Endometrium (tissue), 2 donors: ENCODE measurements around the gene CHRNB1.

Experiments
- FAIRE-seq: peaks from 2 replicates; lab custom pipeline; 2012; peaks lifted over from hg19 to GRCh38; lab: Jason Lieb, UNC
- donor health status: control.
- donor health status: control.

CHRNB1 gene

DNA sequence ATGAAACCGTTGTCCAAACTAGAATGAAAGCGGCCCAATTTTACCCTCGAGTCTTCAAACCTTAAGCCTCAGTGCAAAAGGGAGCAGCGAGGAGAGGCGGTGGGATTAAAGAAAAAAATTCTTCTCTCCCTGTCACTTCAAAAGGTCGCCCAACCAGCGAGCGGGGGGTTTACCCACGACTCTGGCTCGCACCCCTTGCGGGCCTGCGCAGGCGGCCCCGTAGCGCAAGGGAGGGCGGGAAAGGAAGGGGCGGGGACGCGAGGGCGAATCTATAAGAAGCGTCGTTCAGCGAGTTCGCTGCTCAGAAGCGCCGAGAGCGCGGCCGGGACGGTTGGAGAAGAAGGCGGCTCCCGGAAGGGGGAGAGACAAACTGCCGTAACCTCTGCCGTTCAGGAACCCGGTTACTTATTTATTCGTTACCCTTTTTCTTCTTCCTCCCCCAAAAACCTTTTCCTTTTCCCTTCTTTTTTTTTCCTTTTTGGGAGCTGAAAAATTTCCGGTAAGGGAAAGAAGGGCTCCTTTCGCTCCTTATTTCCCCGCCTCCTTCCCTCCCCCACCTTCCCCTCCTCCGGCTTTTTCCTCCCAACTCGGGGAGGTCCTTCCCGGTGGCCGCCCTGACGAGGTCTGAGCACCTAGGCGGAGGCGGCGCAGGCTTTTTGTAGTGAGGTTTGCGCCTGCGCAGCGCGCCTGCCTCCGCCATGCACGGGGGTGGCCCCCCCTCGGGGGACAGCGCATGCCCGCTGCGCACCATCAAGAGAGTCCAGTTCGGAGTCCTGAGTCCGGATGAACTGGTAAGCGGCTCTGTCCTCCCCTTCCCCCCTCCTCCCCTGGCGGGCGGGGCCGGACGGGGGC is 39.4 kb downstream of the CHRNB1 start, which contains the start of gene POLR2A:
POLR2A (plus strand) TSS at position 300 of the 852 bp plus-strand sequence.
- peak; percentile 86 for FAIRE-seq

DNA sequence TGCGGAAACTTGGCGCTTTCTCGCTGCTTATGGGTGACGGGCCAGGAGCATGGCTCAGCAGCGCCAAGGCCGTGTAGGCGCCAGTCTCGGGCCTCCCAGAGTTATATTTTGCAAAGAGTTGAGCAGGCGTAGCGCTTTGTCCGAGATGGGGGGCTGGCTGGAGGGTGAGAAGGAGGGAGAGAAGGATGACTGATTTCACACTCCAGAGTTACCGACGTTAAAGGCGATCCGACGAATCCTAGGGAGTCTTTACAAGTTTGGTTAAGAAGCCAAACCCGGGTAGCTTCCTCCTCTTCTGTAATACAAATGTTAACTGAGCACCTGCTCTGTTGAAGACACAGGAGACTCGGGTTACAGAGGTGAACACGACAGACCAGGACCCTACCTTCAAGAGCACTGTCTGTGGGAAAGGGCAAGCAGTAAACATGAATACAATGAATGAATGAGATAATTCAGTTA is 40.1 kb downstream of the CHRNB1 start:
- no peak for FAIRE-seq

DNA sequence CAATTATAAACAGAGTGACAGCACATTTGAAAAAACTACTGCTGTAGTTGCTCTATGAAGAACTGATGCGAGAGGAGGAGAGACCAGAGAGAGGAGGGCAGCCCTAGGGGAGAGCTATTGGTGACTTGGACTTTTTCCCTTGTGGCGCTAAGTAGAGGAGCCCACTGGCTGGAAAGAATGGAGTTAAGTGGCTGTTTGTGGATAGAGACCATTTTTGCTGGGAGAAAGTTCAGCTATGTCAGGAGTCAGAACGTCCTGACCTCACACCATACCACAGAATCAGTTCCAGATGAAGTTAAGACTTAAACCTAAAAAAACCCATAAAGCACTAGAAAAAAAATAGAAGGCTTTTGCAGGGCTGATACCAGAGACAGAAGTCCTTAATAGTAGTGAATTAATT is 41.3 kb downstream of the CHRNB1 start:
- FAIRE-seq: peak; percentile 71

DNA sequence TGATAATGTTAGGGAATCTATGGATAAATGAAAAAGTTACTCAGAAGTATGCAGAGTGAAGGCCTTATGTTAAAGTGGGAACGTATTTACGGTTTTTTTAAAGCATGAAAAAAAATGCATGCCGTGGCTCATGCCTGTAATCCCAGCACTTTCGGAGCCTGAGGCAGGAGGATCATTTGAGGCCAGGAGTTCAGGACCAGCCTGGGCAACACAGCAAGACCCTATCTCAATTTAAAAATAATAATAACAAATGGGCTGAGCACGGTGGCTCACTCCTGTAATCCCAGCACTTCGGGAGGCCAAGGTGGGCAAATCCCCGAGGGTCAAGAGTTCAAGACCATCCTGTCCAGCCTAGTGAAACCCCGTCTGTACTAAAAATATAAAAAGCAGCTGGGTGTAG is 45.3 kb downstream of the CHRNB1 start:
- no peak for FAIRE-seq

DNA sequence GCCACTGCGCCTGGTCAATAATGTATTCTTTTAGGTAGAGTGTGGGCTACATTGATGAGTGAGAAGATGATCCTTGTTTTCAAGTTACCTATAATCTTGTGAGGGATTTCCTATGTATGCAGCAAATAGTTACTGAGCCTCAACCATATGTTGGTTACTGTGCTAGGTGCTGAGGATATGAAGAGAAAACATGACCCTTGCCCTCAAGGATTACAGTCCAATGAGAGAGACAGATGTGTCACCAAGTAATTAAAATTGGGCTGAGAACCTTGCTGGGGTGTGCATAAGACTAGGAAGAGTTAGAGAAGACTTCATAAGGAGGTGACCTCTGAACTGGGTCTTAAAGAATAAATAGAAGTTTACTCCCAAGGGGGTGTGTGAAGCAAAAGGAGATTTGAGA is 46.7 kb downstream of the CHRNB1 start:
- FAIRE-seq: no peak

DNA sequence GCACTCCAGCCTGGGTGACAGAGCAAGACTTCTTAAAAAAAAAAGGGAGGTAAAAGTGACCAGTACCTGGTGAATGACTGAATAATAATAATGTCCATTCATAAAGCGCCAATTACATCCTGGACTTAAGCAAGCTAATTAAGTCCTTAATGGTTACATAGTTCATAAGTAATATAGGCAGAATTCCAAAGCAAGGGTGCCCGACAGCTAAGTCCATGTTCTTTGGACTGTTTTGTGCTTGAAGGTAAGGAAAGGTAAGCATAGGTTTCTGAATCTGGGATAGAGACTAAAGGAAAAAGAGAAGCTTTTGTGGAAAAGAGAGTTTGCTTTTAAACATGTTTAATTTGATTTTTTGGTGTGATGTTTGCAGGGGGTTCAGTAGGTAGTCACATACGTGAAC is 49.1 kb downstream of the CHRNB1 start:
- FAIRE-seq: no peak

DNA sequence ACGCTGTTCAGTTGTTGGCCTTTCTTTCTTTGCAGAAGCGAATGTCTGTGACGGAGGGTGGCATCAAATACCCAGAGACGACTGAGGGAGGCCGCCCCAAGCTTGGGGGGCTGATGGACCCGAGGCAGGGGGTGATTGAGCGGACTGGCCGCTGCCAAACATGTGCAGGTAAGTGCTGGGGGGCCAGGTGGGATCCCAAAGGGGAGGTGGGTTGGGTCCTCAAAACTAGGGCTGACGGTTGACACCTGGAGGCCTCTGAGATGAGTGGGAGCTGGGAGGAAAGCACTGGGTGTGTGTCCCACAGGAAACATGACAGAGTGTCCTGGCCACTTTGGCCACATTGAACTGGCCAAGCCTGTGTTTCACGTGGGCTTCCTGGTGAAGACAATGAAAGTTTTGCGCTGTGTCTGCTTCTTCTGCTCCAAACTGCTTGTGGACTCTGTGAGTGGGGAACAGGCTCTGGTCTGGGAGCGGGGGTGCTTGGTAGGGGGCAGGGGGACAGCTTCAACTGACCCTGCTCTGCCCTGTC is 51.1 kb downstream of the CHRNB1 start:
- FAIRE-seq: no peak

DNA sequence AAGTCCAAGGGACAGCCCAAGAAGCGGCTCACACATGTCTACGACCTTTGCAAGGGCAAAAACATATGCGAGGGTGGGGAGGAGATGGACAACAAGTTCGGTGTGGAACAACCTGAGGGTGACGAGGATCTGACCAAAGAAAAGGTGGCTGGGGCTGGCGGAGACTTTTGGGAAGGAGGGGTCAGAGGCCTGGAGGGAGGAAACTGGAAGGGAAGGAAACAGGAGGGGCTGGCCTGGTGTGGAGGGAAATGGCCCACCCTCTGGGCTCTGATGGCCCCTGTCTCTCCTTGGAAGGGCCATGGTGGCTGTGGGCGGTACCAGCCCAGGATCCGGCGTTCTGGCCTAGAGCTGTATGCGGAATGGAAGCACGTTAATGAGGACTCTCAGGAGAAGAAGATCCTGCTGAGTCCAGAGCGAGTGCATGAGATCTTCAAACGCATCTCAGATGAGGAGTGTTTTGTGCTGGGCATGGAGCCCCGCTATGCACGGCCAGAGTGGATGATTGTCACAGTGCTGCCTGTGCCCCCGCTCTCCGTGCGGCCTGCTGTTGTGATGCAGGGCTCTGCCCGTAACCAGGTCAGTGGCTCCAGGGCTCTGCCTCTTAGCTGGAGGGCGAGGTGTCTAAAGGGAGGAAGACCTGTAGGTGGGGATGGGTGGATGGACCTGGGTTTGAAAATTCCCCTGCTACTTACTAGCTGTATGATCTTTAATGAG is 51.8 kb downstream of the CHRNB1 start:
- no peak for FAIRE-seq

DNA sequence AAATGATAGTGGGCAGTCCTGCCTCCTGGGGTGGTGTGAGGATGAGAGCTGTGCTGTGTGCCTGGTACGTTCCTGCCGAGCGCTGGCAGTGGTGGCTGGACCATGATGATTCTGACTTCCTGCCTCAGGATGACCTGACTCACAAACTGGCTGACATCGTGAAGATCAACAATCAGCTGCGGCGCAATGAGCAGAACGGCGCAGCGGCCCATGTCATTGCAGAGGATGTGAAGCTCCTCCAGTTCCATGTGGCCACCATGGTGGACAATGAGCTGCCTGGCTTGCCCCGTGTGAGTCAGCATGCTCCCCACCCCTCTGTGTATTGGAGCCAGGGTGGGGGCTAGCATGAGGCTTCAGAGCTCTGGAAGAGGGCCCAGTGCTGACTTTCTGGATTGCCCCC is 52.4 kb downstream of the CHRNB1 start:
- FAIRE-seq: no peak

DNA sequence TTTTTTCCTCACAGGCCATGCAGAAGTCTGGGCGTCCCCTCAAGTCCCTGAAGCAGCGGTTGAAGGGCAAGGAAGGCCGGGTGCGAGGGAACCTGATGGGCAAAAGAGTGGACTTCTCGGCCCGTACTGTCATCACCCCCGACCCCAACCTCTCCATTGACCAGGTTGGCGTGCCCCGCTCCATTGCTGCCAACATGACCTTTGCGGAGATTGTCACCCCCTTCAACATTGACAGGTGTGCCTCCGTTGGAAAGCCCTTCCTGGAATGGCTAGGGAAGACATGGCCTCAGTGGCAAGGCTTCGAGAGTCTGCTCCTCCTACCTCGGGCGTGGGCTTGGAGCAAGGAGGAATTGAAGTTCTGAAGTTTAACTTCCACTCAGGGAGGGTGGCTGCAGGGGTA is 52.8 kb downstream of the CHRNB1 start:
- FAIRE-seq: no peak

DNA sequence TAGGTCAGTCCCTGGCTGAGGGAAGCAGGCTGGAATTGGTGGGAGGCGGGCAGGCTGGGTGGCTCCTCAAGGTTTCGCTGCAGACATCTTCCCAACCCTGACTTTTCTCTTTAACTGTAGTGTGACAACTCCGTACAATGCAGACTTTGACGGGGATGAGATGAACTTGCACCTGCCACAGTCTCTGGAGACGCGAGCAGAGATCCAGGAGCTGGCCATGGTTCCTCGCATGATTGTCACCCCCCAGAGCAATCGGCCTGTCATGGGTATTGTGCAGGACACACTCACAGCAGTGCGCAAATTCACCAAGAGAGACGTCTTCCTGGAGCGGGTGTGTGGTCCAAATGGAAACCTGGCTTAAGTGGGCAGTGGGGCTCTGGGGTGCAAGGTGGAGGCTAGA is 54.3 kb downstream of the CHRNB1 start:
- FAIRE-seq: no peak

DNA sequence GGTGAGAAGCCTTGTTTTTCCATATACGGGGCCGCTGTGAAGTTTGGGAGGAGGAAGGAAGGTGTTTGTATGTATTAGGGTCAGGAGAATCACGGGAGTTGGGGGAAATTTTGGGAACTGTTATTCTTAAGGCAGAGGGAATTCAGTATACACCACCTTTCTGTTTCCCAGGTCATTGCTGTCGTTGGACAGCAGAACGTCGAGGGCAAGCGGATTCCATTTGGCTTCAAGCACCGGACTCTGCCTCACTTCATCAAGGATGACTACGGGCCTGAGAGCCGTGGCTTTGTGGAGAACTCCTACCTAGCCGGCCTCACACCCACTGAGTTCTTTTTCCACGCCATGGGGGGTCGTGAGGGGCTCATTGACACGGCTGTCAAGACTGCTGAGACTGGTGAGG is 56.9 kb downstream of the CHRNB1 start:
- no peak for FAIRE-seq

DNA sequence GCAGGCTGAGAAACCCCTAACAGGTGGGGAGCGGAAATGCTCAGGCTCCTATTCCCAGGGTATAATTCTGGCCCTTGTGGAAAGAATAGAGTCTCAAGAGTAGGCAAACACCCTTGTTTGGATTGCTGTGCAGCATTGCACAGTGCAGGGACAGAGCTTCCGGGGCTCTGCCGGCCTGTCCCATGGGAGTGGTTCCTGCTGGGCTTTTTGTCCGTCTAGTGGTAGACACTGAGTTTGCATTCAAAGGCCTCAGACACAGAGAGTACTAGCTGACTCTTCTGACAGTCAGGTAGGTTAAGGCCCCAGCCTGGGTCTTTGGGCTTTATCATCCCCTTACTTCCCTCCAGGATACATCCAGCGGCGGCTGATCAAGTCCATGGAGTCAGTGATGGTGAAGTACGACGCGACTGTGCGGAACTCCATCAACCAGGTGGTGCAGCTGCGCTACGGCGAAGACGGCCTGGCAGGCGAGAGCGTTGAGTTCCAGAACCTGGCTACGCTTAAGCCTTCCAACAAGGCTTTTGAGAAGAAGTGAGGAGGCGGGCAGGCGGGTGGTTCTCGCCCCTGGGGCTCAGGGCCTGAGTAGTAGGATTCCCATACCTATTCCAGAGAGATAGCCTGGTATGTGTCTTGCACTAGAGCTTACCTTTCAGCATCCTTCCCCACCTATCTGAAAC is 57.4 kb downstream of the CHRNB1 start:
- FAIRE-seq: no peak

DNA sequence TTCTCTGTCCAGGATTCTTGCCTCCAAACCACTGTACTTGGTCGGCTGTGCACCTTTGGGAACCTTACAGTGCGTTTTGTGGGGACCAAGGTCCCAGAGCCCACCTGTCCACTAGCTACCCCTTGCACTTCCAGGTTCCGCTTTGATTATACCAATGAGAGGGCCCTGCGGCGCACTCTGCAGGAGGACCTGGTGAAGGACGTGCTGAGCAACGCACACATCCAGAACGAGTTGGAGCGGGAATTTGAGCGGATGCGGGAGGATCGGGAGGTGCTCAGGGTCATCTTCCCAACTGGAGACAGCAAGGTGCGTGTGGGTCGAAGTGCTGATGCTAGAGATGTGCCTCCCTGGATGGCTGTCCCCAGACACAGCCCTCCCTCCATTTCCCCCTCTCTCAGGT is 58.1 kb downstream of the CHRNB1 start:
- FAIRE-seq: no peak

DNA sequence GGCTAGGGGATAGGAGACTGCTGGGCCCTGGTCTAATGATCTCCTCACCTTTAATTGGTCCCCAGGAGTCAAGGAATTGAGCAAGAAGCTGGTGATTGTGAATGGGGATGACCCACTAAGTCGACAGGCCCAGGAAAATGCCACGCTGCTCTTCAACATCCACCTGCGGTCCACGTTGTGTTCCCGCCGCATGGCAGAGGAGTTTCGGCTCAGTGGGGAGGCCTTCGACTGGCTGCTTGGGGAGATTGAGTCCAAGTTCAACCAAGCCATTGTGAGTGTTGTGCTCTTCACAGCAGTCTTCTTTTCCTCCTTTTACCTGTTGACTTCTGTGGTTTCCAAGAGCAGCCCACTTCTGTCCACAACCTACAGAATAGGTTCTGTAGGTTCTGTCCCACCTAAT is 58.7 kb downstream of the CHRNB1 start:
- no peak for FAIRE-seq
